Measurements from ENCODE around the gene GPRASP2.

GPRASP2 gene

GRCh38 chrX:102745857-102746584, 33.8 kb downstream of the GPRASP2 start:
- Histone ChIP-seq H3F3A (ENCODE audit: insufficient read depth) (no peaks in the 10 kb centered on the region), H2AFZ (ENCODE audit: low read depth, low read length, severe bottlenecking) (no peak overlapping the region), H3K4me3 (ENCODE audit: insufficient read depth, low read length, poor library complexity, severe bottlenecking) (no peak overlapping the region), H3K9ac (ENCODE audit: low read length) (no peak overlapping the region), H3K79me2 (ENCODE audit: insufficient read depth, low read length) (no peaks in the 10 kb centered on the region), H3K9me2 (replicated peaks; ENCODE audit: insufficient read depth, low read length) (no peaks in the 10 kb centered on the region), H3K4me2 (ENCODE audit: low read depth, low read length, poor library complexity, severe bottlenecking) (no peak overlapping the region), H3K36me3 (ENCODE audit: low read length) (no peaks in the 10 kb centered on the region), H3K9me3 (ENCODE audit: insufficient read depth, low read length) (no peaks in the 10 kb centered on the region), H4K20me1 (ENCODE audit: low read depth, low read length) (no peaks in the 10 kb centered on the region), H3K27me3 (ENCODE audit: low read length) (no peaks in the 10 kb centered on the region), H3K27ac (ENCODE audit: low read depth, low read length) (no peak overlapping the region)
- TF ChIP-seq, protein P1, sequence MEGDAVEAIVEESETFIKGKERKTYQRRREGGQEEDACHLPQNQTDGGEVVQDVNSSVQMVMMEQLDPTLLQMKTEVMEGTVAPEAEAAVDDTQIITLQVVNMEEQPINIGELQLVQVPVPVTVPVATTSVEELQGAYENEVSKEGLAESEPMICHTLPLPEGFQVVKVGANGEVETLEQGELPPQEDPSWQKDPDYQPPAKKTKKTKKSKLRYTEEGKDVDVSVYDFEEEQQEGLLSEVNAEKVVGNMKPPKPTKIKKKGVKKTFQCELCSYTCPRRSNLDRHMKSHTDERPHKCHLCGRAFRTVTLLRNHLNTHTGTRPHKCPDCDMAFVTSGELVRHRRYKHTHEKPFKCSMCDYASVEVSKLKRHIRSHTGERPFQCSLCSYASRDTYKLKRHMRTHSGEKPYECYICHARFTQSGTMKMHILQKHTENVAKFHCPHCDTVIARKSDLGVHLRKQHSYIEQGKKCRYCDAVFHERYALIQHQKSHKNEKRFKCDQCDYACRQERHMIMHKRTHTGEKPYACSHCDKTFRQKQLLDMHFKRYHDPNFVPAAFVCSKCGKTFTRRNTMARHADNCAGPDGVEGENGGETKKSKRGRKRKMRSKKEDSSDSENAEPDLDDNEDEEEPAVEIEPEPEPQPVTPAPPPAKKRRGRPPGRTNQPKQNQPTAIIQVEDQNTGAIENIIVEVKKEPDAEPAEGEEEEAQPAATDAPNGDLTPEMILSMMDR (IDR thresholded peaks at IDR 0.05; ENCODE audit: insufficient read depth, low read length, poor library complexity, severe bottlenecking) = no peak
- TF ChIP-seq EZH2phosphoT487 (conservative IDR thresholded peaks at IDR 0.05; ENCODE audit: low read length) = no peak

- no peaks in the 10 kb centered on the region for H3K9me2 ChIP-seq (replicated peaks; ENCODE audit: insufficient read depth, low read length)
- no peaks in the 10 kb centered on the region for H3K27me3 ChIP-seq (ENCODE audit: low read length)
- H3K4me2 ChIP-seq (ENCODE audit: low read depth, low read length, poor library complexity, severe bottlenecking) = no peak overlapping the region
- TF ChIP-seq EZH2phosphoT487 (conservative IDR thresholded peaks at IDR 0.05; ENCODE audit: low read length) = no peak
- TF ChIP-seq, protein P1 (IDR thresholded peaks at IDR 0.05; ENCODE audit: insufficient read depth, low read length, poor library complexity, severe bottlenecking) = no peak
- no peak overlapping the region for H3K27ac ChIP-seq (ENCODE audit: low read depth, low read length)
- no peak overlapping the region for H3K4me3 ChIP-seq (ENCODE audit: insufficient read depth, low read length, poor library complexity, severe bottlenecking)
- no peaks in the 10 kb centered on the region for H3F3A ChIP-seq (ENCODE audit: insufficient read depth)
- H3K36me3 ChIP-seq (ENCODE audit: low read length) = no peaks in the 10 kb centered on the region
- H3K9me3 ChIP-seq (ENCODE audit: insufficient read depth, low read length) = no peaks in the 10 kb centered on the region
- no peaks in the 10 kb centered on the region for H4K20me1 ChIP-seq (ENCODE audit: low read depth, low read length)
- H3K9ac ChIP-seq (ENCODE audit: low read length) = no peak overlapping the region
- no peaks in the 10 kb centered on the region for H3K79me2 ChIP-seq (ENCODE audit: insufficient read depth, low read length)
- no peak overlapping the region for H2AFZ ChIP-seq (ENCODE audit: low read depth, low read length, severe bottlenecking)
Measured at GRCh38 chrX:102765217-102765616, 53.0 kb downstream of the GPRASP2 start.

GRCh38 chrX:102765809-102766208, 53.6 kb downstream of the GPRASP2 start:
- Histone ChIP-seq H3K27ac (ENCODE audit: low read depth, low read length) (no peak overlapping the region), H3K36me3 (ENCODE audit: low read length) (no peaks in the 10 kb centered on the region), H4K20me1 (ENCODE audit: low read depth, low read length) (no peaks in the 10 kb centered on the region), H2AFZ (ENCODE audit: low read depth, low read length, severe bottlenecking) (no peak overlapping the region), H3K9me2 (replicated peaks; ENCODE audit: insufficient read depth, low read length) (no peaks in the 10 kb centered on the region), H3K4me2 (ENCODE audit: low read depth, low read length, poor library complexity, severe bottlenecking) (no peak overlapping the region), H3K27me3 (ENCODE audit: low read length) (no peaks in the 10 kb centered on the region), H3K9me3 (ENCODE audit: insufficient read depth, low read length) (no peaks in the 10 kb centered on the region), H3K79me2 (ENCODE audit: insufficient read depth, low read length) (no peaks in the 10 kb centered on the region), H3K4me3 (ENCODE audit: insufficient read depth, low read length, poor library complexity, severe bottlenecking) (no peak overlapping the region), H3K9ac (ENCODE audit: low read length) (no peak overlapping the region), H3F3A (ENCODE audit: insufficient read depth) (no peaks in the 10 kb centered on the region)
- no peak for TF ChIP-seq EZH2phosphoT487 (conservative IDR thresholded peaks at IDR 0.05; ENCODE audit: low read length)
- TF ChIP-seq, protein P1 (IDR thresholded peaks at IDR 0.05; ENCODE audit: insufficient read depth, low read length, poor library complexity, severe bottlenecking) = no peak
